Measurements from ENCODE around the gene C1QTNF6. TPM values are rescaled to one million over a fixed set of nuclear protein-coding genes. Genes with fewer than 3 reads are reported as not detected.

Gene C1QTNF6
- total and polyA plus RNA-seq, 2 of the 4 experiments (the other 2 are of a cell fraction): 1.1 to 10.9 TPM

DNA sequence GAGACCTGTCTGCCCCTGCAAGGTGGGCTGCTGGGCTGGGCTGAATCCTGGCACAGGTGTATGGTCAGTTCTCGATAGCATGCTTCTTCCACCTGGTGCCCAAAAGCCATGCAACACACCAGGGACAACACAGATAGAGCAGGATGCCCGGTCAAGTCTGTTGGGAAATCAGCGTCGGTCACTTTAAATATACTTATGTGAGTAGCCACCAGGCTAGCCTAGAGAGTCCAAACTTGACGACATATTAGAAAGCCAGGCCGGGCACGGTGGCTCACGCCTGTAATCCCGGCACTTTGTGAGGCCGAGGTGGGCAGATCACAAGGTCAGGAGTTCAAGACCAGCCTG lies 8.9 kb downstream of the C1QTNF6 start:
- Histone ChIP-seq H4K8ac (ENCODE audit: low read depth in 2 of 2, low read length in 2 of 2) (no peak overlapping the region), H3K79me1 (ENCODE audit: low read depth in 1 of 2, low read length in 2 of 2) (no peaks in the 10 kb centered on the region), H3K18ac (ENCODE audit: low read depth, low read length) (no peak overlapping the region), H2BK15ac (ENCODE audit: low read depth, low read length) (no peak overlapping the region), H2BK5ac (ENCODE audit: low read depth, low read length, poor library complexity, severe bottlenecking) (no peak overlapping the region), H3K4me3 (ENCODE audit: insufficient read depth, low read depth, low read length) (no peak overlapping the region), H3K9ac (ENCODE audit: low read depth, low read length) (no peak overlapping the region), H4K20me1 (ENCODE audit: insufficient read depth, low read length) (no peaks in the 10 kb centered on the region), H4K91ac (ENCODE audit: insufficient read depth, low read depth, low read length) (no peak overlapping the region), H3K27me3 (ENCODE audit: control insufficient read depth, insufficient read depth, low read length) (peaks cover 8% of the 10 kb centered on the region), H3K36me3 (ENCODE audit: control insufficient read depth, insufficient read depth, low read length) (peaks cover 8% of the 10 kb centered on the region; the same call in 1 of the 2 replicates), H3K14ac (replicated peaks; ENCODE audit: low read depth, low read length) (no peak overlapping the region), H3K4me2 (ENCODE audit: low read depth, low read length) (no peak overlapping the region), H3K9me1 (ENCODE audit: insufficient read depth, low read length) (peaks cover 6% of the 10 kb centered on the region; the same call in 1 of the 2 replicates), H2BK120ac (ENCODE audit: low read depth, low read length) (no peak overlapping the region), H2AK9ac (replicated peaks; ENCODE audit: low read depth, low read length, poor library complexity) (no peak overlapping the region), H2BK20ac (ENCODE audit: low read depth, low read length) (no peak overlapping the region), H3K4me1 (ENCODE audit: control insufficient read depth, insufficient read depth, low read length) (peaks cover 17% of the 10 kb centered on the region), H3K23ac (ENCODE audit: low read depth, low read length) (no peak overlapping the region), H3K9me3 (ENCODE audit: control insufficient read depth, insufficient read depth, low read length) (no peaks in the 10 kb centered on the region), H3K4ac (ENCODE audit: low read depth, low read length) (no peak overlapping the region), H4K5ac (ENCODE audit: low read depth, low read length) (no peak overlapping the region), H3K27ac (ENCODE audit: insufficient read depth, low read length) (no peak overlapping the region), H3K56ac (ENCODE audit: extremely low read depth, insufficient read depth, low read length) (no peak overlapping the region), H2AFZ (replicated peaks; ENCODE audit: low read length, poor library complexity) (no peak overlapping the region), H2AK5ac (ENCODE audit: low read depth, low read length) (no peak overlapping the region)
- DNase-seq: no peak
- BruUV-seq (replicated peaks): no TSS peak
- in situ Hi-C loops (cut with MboI; ENCODE audit: low sequenced_read_pairs): loop anchor here (10.0 kb wide), 1 partner anchor 286 kb away; no protein-coding TSS in a partner anchor
- no peak for ATAC-seq (ENCODE audit: low read depth)
- dilution Hi-C loops (cut with HindIII; ENCODE audit: low sequenced_read_pairs, unreplicated experiment): no loop called here
- TF ChIP-seq, protein P1, sequence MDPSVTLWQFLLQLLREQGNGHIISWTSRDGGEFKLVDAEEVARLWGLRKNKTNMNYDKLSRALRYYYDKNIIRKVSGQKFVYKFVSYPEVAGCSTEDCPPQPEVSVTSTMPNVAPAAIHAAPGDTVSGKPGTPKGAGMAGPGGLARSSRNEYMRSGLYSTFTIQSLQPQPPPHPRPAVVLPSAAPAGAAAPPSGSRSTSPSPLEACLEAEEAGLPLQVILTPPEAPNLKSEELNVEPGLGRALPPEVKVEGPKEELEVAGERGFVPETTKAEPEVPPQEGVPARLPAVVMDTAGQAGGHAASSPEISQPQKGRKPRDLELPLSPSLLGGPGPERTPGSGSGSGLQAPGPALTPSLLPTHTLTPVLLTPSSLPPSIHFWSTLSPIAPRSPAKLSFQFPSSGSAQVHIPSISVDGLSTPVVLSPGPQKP (IDR thresholded peaks at IDR 0.05; ENCODE audit: borderline replicate concordance, low read depth, low read length): no peak
- no peak for TF ChIP-seq FOS (IDR thresholded peaks at IDR 0.05; ENCODE audit: low read depth, low read length)
- no peak for TF ChIP-seq RCOR1 (IDR thresholded peaks at IDR 0.05; ENCODE audit: insufficient replicate concordance, low read length)
- TF ChIP-seq NFE2L2 (IDR thresholded peaks at IDR 0.05; ENCODE audit: low read depth, low read length): no peak
- TF ChIP-seq MXI1 (IDR thresholded peaks at IDR 0.05; ENCODE audit: borderline replicate concordance, low read depth, low read length): no peak
- TF ChIP-seq SMC3 (IDR thresholded peaks at IDR 0.05; ENCODE audit: low read depth, low read length): no peak
- no peak for TF ChIP-seq BHLHE40 (IDR thresholded peaks at IDR 0.05; ENCODE audit: low read depth, low read length)
- TF ChIP-seq, protein P2, sequence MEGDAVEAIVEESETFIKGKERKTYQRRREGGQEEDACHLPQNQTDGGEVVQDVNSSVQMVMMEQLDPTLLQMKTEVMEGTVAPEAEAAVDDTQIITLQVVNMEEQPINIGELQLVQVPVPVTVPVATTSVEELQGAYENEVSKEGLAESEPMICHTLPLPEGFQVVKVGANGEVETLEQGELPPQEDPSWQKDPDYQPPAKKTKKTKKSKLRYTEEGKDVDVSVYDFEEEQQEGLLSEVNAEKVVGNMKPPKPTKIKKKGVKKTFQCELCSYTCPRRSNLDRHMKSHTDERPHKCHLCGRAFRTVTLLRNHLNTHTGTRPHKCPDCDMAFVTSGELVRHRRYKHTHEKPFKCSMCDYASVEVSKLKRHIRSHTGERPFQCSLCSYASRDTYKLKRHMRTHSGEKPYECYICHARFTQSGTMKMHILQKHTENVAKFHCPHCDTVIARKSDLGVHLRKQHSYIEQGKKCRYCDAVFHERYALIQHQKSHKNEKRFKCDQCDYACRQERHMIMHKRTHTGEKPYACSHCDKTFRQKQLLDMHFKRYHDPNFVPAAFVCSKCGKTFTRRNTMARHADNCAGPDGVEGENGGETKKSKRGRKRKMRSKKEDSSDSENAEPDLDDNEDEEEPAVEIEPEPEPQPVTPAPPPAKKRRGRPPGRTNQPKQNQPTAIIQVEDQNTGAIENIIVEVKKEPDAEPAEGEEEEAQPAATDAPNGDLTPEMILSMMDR (conservative IDR thresholded peaks at IDR 0.05; ENCODE audit: low read depth, low read length): no peak
- no peak for TF ChIP-seq RAD21 (IDR thresholded peaks at IDR 0.05; ENCODE audit: low read length)
- TF ChIP-seq MAZ (IDR thresholded peaks at IDR 0.05; ENCODE audit: borderline replicate concordance, low read depth, low read length): no peak
- no peak for TF ChIP-seq RFX5 (IDR thresholded peaks at IDR 0.05; ENCODE audit: low read depth, low read length)
- no peak for TF ChIP-seq CHD1 (IDR thresholded peaks at IDR 0.05; ENCODE audit: low read depth, low read length)
- TF ChIP-seq, protein P3, sequence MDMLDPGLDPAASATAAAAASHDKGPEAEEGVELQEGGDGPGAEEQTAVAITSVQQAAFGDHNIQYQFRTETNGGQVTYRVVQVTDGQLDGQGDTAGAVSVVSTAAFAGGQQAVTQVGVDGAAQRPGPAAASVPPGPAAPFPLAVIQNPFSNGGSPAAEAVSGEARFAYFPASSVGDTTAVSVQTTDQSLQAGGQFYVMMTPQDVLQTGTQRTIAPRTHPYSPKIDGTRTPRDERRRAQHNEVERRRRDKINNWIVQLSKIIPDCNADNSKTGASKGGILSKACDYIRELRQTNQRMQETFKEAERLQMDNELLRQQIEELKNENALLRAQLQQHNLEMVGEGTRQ (IDR thresholded peaks at IDR 0.05; ENCODE audit: low read depth, low read length): no peak
- TF ChIP-seq POLR2A (IDR thresholded peaks at IDR 0.05; ENCODE audit: low read depth, low read length): no peak
- TF ChIP-seq MAFK (IDR thresholded peaks at IDR 0.05; ENCODE audit: low read depth, low read length): no peak
- TF ChIP-seq CEBPB (IDR thresholded peaks at IDR 0.05; ENCODE audit: low read depth, low read length): no peak
- intact Hi-C loops (cut with micrococcal nuclease): no loop called here
- WGBS, 2 experiments (ENCODE audit: extremely low coverage in 2 of 2, insufficient read length in 1 of 2): 40% methylated on average over 1 of the region's 10 CpGs; no CpG with 5 or more reads in 1 of the 2 experiments
- POLR2A ChIA-PET (ENCODE audit: unreplicated experiment): no interaction called here
- CTCF ChIA-PET: no interaction called here
